Stomach (tissue), 9 donors: ENCODE data around the gene DDX25. TPM values are rescaled to one million over a fixed set of nuclear protein-coding genes. Genes with fewer than 3 reads are reported as not detected.

Experiments used
- DNase-seq, 2 donors: peaks; one replicate each; pipeline versions ENCODE4 v3.0.0 to v3.0.0-alpha.2; 2013 to 2019
- H3K27ac ChIP-seq, 5 donors: fragments of 200-600 bp in 4 of 5; sonication (generic) in 4 of 5; one replicate each; pipeline ENCODE4 v1.5.1; 2013 to 2019; ENCODE audit warnings: mild to moderate bottlenecking in 1 of 5, moderate library complexity in 1 of 5
- H3K27me3 ChIP-seq, 3 donors: fragments of 200-600 bp; sonication (generic); one replicate each; pipeline ENCODE4 v1.5.1; 2017 to 2019; ENCODE audit warnings: mixed run types in 1 of 3
- H3K36me3 ChIP-seq, 4 donors: fragments of 200-600 bp; sonication (generic); 1 replicate in 3 of 4; 2 replicates in 1 of 4; pipeline ENCODE4 v1.5.1; 2016 to 2019
- H3K4me1 ChIP-seq, 4 donors: fragments of 200-600 bp; sonication (generic); one replicate each; pipeline ENCODE4 v1.5.1; 2016 to 2019
- H3K4me3 ChIP-seq, 4 donors: fragments of 200-600 bp; sonication (generic) in 3 of 4; one replicate each; pipeline ENCODE4 v1.5.1; 2016 to 2019; ENCODE audit warnings: mild to moderate bottlenecking in 1 of 4
- H3K9me3 ChIP-seq, 4 donors: fragments of 200-600 bp; sonication (generic); one replicate each; pipeline ENCODE4 v1.5.1; 2016 to 2019
- EP300 ChIP-seq: sonication (generic); formaldehyde crosslinking; IDR thresholded peaks from one replicate; pipeline ENCODE4 v1.6.1; 2017; ENCODE audit warnings: antibody characterized with exemption
- POLR2A ChIP-seq, 4 donors: fragments of 450-650 bp; IDR thresholded peaks; one replicate each; pipeline ENCODE4 v1.6.1; 2016; ENCODE audit warnings: antibody characterized with exemption in 4 of 4, control low read depth in 2 of 4, mild to moderate bottlenecking in 1 of 4, moderate library complexity in 1 of 4
- POLR2AphosphoS5 ChIP-seq, 3 donors: sonication (generic); formaldehyde crosslinking; IDR thresholded peaks; one replicate each; pipeline ENCODE4 v1.6.1; 2016; ENCODE audit warnings: antibody characterized with exemption in 3 of 3
- WGBS, 5 donors: extraction: QIAGEN DNeasy Blood & Tissue Kit in 3 of 5; methylation state at CpG; one replicate each; pipeline versions ENCODE4 v1.1.5 to v1.1.7; 2013 to 2018; 5-methylcytosine and 5-hydroxymethylcytosine counted together
- intact Hi-C: fragments of 100-400 bp; cut with DNase I; formaldehyde crosslinking; loops from one replicate; pipeline ENCODE4 v1.15.1; 2023; ENCODE audit warnings: low total_unique reads
- polyA plus RNA-seq, 3 donors: library from polyadenylated mRNA; stranded (reverse); fragments of 200-250 nt; gene quantifications; one replicate each; pipeline ENCODE4 v1.2.3, GENCODE V29; 2013
- total RNA-seq, 5 donors: library from RNA; depleted of rRNA; stranded (reverse); fragments of >200 nt; gene quantifications; one replicate each; pipeline versions ENCODE4 v1.1.0 to v1.2.3, GENCODE V29; 2014 to 2016
- TF ChIP-seq, protein P1 (sequence below), 7 experiments: fragments of 450-650 bp in 4 of 7; fragments of 200-600 bp in 3 of 7; sonication (generic) in 3 of 7; IDR thresholded peaks; one replicate each; pipeline ENCODE4 v1.5.1; 2016 to 2019; ENCODE audit warnings: antibody characterized with exemption in 7 of 7, control low read depth in 2 of 7, mild to moderate bottlenecking in 1 of 7
- donor health status: healthy with polysubstance abuse.
- donor health status: Bipolar disorder and iron deficiency.
- donor health status: healthy.

Gene DDX25
- total and polyA plus RNA-seq, 8 donors: under 0.01 to 1.0 (median 0.30) TPM; not detected in 3

DNA sequence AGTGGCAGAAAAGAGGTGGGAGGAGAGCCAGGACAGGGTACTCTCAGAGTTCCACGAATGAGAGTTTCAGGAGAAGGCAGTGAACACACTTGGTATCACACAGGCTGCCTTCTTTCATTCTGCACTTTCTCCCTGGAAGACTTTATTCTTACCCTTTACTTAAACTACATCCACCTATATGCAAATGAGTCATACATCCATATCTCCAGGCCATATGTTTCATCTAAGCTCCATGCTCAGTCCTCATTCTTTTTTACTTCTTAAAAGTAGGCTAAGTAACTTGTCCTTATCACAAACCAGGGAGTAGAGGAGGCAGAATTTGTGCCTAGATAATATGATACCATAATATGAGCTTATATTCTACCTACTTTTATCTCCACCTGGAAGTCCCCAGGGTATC lies 23.0 kb upstream of the DDX25 start:
- no peak overlapping the region for H3K27ac ChIP-seq
- no peak overlapping the region for H3K4me3 ChIP-seq
- no peaks in the 10 kb centered on the region for H3K36me3 ChIP-seq
- no peaks in the 10 kb centered on the region for H3K27me3 ChIP-seq
- DNase-seq: no peak
- 71 to 89% (median 79%) methylated on average over 1 of the region's 1 CpG for WGBS, 5 donors
- TF ChIP-seq, protein P1, sequence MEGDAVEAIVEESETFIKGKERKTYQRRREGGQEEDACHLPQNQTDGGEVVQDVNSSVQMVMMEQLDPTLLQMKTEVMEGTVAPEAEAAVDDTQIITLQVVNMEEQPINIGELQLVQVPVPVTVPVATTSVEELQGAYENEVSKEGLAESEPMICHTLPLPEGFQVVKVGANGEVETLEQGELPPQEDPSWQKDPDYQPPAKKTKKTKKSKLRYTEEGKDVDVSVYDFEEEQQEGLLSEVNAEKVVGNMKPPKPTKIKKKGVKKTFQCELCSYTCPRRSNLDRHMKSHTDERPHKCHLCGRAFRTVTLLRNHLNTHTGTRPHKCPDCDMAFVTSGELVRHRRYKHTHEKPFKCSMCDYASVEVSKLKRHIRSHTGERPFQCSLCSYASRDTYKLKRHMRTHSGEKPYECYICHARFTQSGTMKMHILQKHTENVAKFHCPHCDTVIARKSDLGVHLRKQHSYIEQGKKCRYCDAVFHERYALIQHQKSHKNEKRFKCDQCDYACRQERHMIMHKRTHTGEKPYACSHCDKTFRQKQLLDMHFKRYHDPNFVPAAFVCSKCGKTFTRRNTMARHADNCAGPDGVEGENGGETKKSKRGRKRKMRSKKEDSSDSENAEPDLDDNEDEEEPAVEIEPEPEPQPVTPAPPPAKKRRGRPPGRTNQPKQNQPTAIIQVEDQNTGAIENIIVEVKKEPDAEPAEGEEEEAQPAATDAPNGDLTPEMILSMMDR (IDR thresholded peaks at IDR 0.05): no peak
- TF ChIP-seq POLR2AphosphoS5 (IDR thresholded peaks at IDR 0.05): no peak
- no peak for TF ChIP-seq EP300
- TF ChIP-seq POLR2A (IDR thresholded peaks at IDR 0.05): no peak
- intact Hi-C loops: no loop called here
- no peaks in the 10 kb centered on the region for H3K4me1 ChIP-seq
- H3K9me3 ChIP-seq: no peaks in the 10 kb centered on the region

DNA sequence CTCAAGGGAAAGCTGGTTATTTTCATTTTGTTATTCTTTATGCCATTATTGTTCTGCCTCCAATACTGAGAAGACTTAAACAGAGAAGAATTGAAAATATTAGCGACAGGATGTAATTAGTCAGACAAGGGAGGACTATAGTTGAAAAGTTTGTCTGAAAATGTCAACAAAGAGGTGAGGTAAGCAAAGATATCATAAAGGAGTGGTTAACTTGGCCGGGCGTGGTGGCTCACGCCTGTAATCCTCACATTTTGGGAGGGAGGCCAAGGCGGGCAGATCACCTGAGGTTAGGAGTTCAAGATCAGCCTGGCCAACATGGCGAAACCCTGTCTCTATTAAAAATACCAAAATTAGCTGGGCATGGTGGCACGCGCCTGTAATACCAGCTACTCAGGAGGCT lies 20.9 kb upstream of the DDX25 start:
- WGBS, 5 donors: 47 to 64% (median 53%) methylated on average over 8 of the region's 8 CpGs
- Histone ChIP-seq H3K27me3 (no peaks in the 10 kb centered on the region), H3K27ac (peak overlapping the region in 1 of 5 donors; percentile 11), H3K36me3 (no peaks in the 10 kb centered on the region), H3K4me1 (peaks cover 0 to 11% (median 8%) of the 10 kb centered on the region in 4 donors), H3K4me3 (no peak overlapping the region), H3K9me3 (no peaks in the 10 kb centered on the region)
- DNase-seq: peak; percentile 18 to 52
- intact Hi-C loops: no loop called here
- TF ChIP-seq POLR2A (IDR thresholded peaks at IDR 0.05): no peak
- TF ChIP-seq EP300: no peak
- TF ChIP-seq, protein P1 (IDR thresholded peaks at IDR 0.05): no peak
- peak in 1 of 3 donors; percentile 28 for TF ChIP-seq POLR2AphosphoS5 (IDR thresholded peaks at IDR 0.05)

DNA sequence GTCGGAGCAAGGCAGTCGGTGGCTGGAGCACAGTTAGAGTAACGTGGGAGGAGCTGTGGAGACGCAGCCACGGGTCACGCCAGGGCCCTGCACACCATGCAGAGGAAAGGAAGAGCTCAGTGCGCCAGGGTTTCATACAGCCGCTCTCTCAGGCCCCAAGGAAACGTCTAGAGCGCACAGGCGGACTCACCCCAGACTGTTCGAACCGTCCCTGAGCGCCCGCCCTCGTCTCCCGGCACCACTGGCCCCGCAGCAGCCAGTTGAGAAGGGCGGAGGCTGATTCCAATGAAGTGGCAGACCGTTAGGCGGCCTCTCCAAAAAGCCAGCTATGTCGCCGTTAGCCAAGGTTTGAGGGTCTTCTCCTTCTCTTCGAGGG lies 17.3 kb upstream of the DDX25 start:
- peaks cover 3 to 44% (median 30%) of the 10 kb centered on the region in 4 donors for H3K4me1 ChIP-seq
- DNase-seq: peak in 1 of 2 donors; percentile 62
- no peaks in the 10 kb centered on the region for H3K9me3 ChIP-seq
- TF ChIP-seq EP300 (no peak), POLR2AphosphoS5 (IDR thresholded peaks at IDR 0.05) (no peak), POLR2A (IDR thresholded peaks at IDR 0.05) (no peak)
- TF ChIP-seq, protein P1 (IDR thresholded peaks at IDR 0.05): no peak
- intact Hi-C loops: no loop called here
- H3K36me3 ChIP-seq: peaks cover 0 to 4% (median 0%) of the 10 kb centered on the region in 4 donors
- WGBS, 5 donors: 20 to 39% (median 33%) methylated on average over 11 to 24 of the region's 24 CpGs
- peak overlapping the region; percentile 37 to 98 (median 95) for H3K27ac ChIP-seq
- peak overlapping the region; percentile 74 to 89 (median 78) for H3K4me3 ChIP-seq
- no peaks in the 10 kb centered on the region for H3K27me3 ChIP-seq

DNA sequence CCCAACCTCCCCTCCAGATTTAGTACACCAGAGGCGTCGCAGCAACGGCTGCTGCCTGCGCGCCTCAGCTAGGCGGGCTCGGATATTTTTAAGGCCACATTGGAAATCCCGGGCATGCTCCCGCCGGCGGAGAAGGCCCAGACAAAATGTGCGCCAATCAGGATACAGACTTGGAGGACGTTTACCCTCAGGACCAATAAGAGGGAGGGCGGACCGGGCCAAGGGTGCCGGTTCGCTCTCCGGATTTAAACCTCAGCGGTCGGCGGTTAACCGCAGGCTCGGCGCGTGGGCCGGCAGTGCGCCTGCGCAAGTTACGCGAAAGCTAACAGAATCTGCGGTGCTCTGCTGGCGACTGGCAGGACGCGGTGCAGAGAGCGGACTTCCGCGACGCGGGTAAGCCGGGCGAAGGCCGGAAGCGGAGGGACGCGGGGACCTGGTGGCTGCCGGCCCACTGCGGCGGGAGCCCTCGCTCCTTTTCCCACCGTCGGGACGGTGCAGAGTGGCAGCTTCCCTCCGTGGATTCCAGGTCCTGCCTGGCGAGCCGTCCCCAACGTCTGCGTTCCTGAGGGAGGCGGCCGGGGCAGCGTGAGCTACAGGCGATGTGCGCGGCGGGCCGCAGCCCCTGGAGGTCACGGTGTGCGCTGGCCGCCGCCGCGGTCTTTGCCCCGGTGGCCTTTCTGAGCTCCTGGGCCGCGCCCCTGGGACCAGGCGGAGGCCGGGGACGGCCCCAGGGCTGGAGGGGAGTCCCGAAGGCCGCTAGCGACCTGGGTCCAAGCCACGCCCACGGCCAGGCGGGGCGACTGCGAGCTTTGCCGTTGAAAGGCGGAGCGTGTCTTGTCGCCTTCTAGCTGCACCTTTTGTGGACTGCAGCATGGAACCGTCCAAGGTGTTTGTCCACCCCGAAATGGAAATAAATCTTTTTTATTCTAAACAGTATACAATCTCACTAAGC lies 16.7 kb upstream of the DDX25 start, which contains the start of gene HYLS1:
TSS of gene HYLS1 (plus strand) at position 296 of the 952 bp plus-strand sequence. CDS start 11,701 bp downstream, outside the sequence.
- H3K27ac ChIP-seq: peak within 1 kb of the TSS; percentile 90 to 98 (median 95)
- H3K9me3 ChIP-seq: no peaks in the 10 kb centered on the region
- TF ChIP-seq EP300 (no peak), POLR2AphosphoS5 (IDR thresholded peaks at IDR 0.05) (peak; percentile 88 to 94 (median 92)), POLR2A (IDR thresholded peaks at IDR 0.05) (peak in 1 of 4 donors; percentile 31)
- TF ChIP-seq, protein P1 (IDR thresholded peaks at IDR 0.05): peak in 4 of 7 experiments; percentile 7 to 34 (median 18)
- intact Hi-C loops: no loop called here
- H3K4me1 ChIP-seq: peaks cover 6 to 50% (median 35%) of the 10 kb centered on the region in 4 donors
- WGBS, 5 donors: 0 to 2% (median 0%) methylated on average over 49 to 91 of the region's 91 CpGs
- peaks cover under 1 to 4% (median 3%) of the 10 kb centered on the region in 4 donors for H3K36me3 ChIP-seq
- H3K4me3 ChIP-seq: peak within 1 kb of the TSS; percentile 74 to 89 (median 78)
- no peaks in the 10 kb centered on the region for H3K27me3 ChIP-seq
- DNase-seq: peak; percentile 95 to 98
